ENCODE measurements around the gene RNF166.

The RNF166 gene

GRCh38 chr16:88691129-88691813 is 14.9 kb downstream of the RNF166 start:
- no peak for DNase-seq

GRCh38 chr16:88690341-88691128 is 15.7 kb downstream of the RNF166 start:
- DNase-seq, result no peak

- DNase-seq, result no peak
Observed at GRCh38 chr16:88688013-88688778, 18.0 kb downstream of the RNF166 start.

- DNase-seq, result no peak
Observed at GRCh38 chr16:88687676-88688012, 18.6 kb downstream of the RNF166 start.

- no peak for DNase-seq
Observed at GRCh38 chr16:88687254-88687576, 19.0 kb downstream of the RNF166 start.

GRCh38 chr16:88686439-88687253 is 19.6 kb downstream of the RNF166 start, which contains the start of gene SNAI3:
Gene SNAI3, minus strand, starts transcription at chr16:88686507. Its CDS starts 101 bp downstream, at chr16:88686406.
- no peak for DNase-seq

GRCh38 chr16:88686062-88686438 is 20.2 kb downstream of the RNF166 start:
- DNase-seq, result no peak

- DNase-seq, result no peak
Observed at GRCh38 chr16:88685156-88686061, 20.8 kb downstream of the RNF166 start.

GRCh38 chr16:88684569-88685155 is 21.5 kb downstream of the RNF166 start:
- DNase-seq, result no peak

- DNase-seq, result no peak
Observed at GRCh38 chr16:88681709-88682451, 24.3 kb downstream of the RNF166 start.

GRCh38 chr16:88681084-88681680 is 25.0 kb downstream of the RNF166 start:
- DNase-seq, result no peak

GRCh38 chr16:88680554-88681083 is 25.6 kb downstream of the RNF166 start:
- DNase-seq, result no peak

GRCh38 chr16:88678224-88678979 is 27.8 kb downstream of the RNF166 start:
- DNase-seq, result no peak

GRCh38 chr16:88677721-88678120 is 28.5 kb downstream of the RNF166 start:
- no peak for DNase-seq

GRCh38 chr16:88676502-88677242 is 29.5 kb downstream of the RNF166 start:
- no peak for DNase-seq

- DNase-seq, result no peak
Observed at GRCh38 chr16:88673716-88674379, 32.4 kb downstream of the RNF166 start.

- no peak for DNase-seq
Observed at GRCh38 chr16:88672776-88673175, 33.4 kb downstream of the RNF166 start.

- DNase-seq, result no peak
Observed at GRCh38 chr16:88671806-88672205, 34.4 kb downstream of the RNF166 start.

All from NCI-H1048 (cell line).